GM18526 (cell line): ENCODE results near the gene CEP89.

Experiments used
- POLR2A ChIP-seq: IDR thresholded peaks from 3 replicates; pipeline ENCODE4 v1.6.1; 2011; ENCODE audit not compliant: insufficient read length; ENCODE audit errors: extremely low read depth

Gene CEP89

GRCh38 chr19:32933571-32933970 is 38.2 kb downstream of the CEP89 start:
- no peak for TF ChIP-seq POLR2A

- no peak for TF ChIP-seq POLR2A
Measured at GRCh38 chr19:32930567-32930966, 41.2 kb downstream of the CEP89 start.

DNA sequence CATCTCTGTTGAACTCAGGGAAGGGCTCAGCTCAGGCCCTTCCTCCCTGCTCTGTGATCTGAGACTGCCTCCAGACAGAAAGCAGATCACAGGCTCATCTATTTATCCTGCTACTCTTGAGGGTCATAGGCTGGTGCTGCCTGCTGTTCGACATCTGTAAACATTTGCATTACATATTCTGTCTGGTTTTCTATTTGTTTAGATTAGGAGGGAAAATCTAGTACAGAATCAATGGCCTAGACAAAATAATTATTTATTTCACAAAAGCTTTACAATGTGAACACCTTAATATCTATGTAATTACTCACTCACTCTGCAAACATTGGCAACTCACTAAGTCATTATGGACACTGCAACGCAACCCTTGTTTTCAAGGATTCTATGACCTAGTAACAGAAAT is 43.0 kb downstream of the CEP89 start:
- no peak for TF ChIP-seq POLR2A

- no peak for TF ChIP-seq POLR2A
Measured at GRCh38 chr19:32924200-32924599, 47.6 kb downstream of the CEP89 start.

- no peak for TF ChIP-seq POLR2A
Measured at GRCh38 chr19:32921624-32922023, 50.1 kb downstream of the CEP89 start.

DNA sequence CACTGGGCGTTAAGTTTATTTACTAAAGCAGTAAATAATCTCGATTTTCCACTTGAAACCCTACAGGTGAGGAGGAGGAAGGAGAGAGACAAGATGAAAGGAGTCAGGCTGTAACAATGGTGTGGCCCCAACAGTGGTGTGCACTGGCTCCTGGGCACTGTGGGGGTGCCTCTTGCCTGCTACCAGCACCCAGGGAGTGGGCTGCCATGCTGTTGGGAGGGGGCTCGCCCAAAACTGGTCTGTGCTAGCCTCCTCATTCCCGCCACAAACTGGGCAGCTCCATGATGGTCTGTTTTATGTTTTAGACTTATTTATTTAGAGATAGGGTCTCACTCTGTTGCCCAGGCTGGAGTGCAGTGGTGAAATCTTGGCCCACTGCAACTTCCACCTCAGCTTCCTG is 52.4 kb downstream of the CEP89 start:
- TF ChIP-seq POLR2A = no peak

DNA sequence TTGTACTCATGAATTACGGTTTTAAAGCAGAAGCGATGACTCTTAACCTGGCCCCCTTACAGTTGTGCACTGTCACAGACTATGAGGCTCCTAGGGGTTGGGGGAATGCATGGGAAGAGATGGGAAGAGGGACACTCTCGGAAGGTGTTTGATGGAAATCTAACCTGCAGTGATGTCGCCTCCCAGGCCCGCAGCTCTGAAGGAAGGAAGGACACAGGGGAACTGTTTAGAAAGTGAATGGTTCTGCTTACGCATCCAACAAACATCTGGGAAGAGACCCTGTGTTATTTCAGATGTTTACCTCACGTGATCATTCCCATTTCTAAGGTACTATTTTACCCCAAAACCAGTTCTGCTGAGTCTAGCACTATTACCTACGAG is 54.2 kb downstream of the CEP89 start:
- no peak for TF ChIP-seq POLR2A

- no peak for TF ChIP-seq POLR2A
Measured at GRCh38 chr19:32916969-32917615, 54.7 kb downstream of the CEP89 start.

DNA sequence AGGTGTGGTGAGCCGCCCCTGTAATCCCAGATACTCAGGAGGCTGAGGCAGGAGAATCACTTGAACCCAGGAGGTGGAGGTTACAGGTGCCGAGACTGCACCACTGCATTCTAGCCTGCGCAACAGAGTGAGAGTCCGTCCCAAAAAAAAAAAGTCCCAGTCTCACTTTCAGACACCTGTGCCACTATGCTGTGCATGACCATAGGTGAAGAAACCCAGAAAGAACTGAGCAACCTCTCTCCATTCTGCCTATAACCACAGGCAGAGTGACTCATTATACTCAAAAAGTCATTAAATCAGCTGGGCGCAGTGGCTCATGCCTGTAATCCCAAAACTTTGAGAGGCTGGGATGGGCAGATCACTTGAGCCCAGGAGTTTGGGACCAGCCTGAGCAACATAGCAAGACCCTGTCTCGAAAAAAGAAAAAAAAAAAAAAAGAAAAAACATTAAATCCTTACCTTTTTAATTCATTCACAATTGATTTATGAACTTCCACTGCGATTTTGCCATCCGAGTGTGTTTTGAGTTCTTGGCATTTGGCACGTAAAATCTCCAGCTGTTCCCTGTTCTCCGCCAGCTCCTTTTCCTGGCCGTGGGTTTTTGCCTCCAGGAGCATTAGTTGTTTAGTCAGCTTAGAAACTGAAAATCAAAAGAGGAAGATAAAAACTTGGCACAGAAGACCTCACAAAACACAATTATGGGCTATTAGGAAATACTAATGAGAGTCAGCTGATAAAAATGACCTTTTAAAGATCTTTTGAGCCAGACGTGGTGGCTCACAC is 56.7 kb downstream of the CEP89 start:
- TF ChIP-seq POLR2A = no peak

GRCh38 chr19:32911467-32911866 is 60.3 kb downstream of the CEP89 start:
- TF ChIP-seq POLR2A = no peak

DNA sequence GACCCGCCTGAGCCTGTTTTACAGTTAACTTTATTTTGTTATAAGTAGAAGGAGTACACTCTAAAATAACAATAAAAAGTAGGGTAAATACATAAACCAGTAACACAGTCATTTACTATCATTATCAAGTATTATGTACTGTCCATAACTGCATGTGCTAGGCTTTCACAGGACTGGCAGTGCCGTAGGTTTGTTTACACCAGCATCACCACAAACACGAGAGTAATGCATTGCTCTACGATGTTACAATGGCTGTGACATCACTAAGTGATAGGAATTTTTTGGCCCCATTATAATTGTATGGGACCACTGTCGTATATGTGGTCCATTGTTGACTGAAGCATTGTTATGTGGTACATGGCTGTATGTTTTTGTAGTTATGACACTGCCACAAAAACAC is 60.9 kb downstream of the CEP89 start:
- TF ChIP-seq POLR2A = no peak

DNA sequence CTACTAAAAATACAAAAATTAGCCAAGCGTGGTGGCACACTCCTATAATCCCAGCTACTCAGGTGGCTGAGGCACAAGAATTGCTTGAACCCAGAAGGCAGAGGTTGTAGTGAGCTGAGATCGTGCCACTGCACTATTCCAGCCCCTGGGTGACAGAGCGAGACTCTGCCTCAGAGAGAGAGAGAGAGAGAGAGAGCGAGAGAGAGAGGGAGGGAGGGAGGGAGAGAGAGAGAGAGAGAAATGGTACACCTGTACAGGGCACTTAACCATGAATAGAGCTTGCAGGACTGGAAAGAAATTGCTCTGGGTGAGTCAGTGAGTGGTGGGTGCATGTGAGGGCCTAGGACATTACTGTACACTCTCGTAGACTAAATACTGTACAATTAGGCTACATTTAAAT is 61.7 kb downstream of the CEP89 start:
- no peak for TF ChIP-seq POLR2A

- no peak for TF ChIP-seq POLR2A
Measured at GRCh38 chr19:32909257-32909656, 62.5 kb downstream of the CEP89 start.

- no peak for TF ChIP-seq POLR2A
Measured at GRCh38 chr19:32908641-32909190, 63.0 kb downstream of the CEP89 start.

GRCh38 chr19:32902448-32902847 is 69.3 kb downstream of the CEP89 start:
- TF ChIP-seq POLR2A = no peak

GRCh38 chr19:32901504-32902161 is 70.1 kb downstream of the CEP89 start:
- TF ChIP-seq POLR2A = no peak

DNA sequence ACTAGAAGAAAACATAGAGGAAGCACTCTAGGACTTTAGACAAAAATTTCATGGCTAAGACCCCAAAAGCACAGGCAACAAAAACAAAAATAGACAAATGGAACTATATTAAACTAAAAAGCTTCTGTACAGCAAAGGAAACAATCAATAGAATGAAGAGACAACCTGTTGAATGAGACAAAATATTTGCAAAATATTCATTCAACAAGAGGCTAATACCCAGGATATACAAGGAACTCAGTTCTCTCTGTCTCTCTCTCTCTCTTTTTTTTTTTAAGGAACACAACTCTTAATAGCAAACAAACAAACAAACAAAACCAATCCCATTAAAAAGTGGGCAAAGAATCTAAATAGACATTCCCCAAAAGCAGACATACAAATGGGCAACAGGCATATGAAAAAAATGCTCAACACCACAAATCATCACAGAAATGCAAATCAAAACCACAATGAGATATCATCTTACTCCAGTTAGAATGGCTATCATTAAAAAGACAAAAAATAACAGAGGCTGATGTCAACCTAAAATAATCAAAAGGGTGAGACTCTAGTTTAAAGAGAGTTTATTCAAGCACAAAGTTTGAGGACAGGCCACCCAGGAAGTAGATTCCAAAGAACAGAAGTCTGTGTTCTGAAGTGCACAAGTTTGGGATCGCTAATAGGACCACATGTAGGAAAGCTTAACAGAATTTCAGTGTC is 75.1 kb downstream of the CEP89 start:
- TF ChIP-seq POLR2A = no peak
